Transverse colon (tissue), 4 donors: ENCODE data around the gene GNPTAB. TPM values are rescaled to one million over a fixed set of nuclear protein-coding genes. Genes with fewer than 3 reads are reported as not detected.
"Not testable (repeated sequence)": the region's sequence is repeated elsewhere in the genome, so short reads cannot be mapped to it uniquely, and the experiment has no call there.

Experiments
- DNase-seq: peaks from one replicate; pipeline ENCODE4 v3.0.0-alpha.2; 2019
- H3K27ac ChIP-seq, 4 donors: fragments of 200-600 bp; sonication (generic); 2 replicates each; pipeline ENCODE4 v1.5.1; 2016 to 2018; ENCODE audit warnings: inconsistent platforms in 4 of 4
- H3K27me3 ChIP-seq: fragments of 200-600 bp; sonication (generic); 2 replicates; pipeline ENCODE4 v1.5.1; 2017; ENCODE audit warnings: inconsistent platforms
- H3K36me3 ChIP-seq, 4 donors: fragments of 200-600 bp; sonication (generic); 2 replicates each; pipeline ENCODE4 v1.5.1; 2017 to 2019; ENCODE audit warnings: inconsistent platforms in 4 of 4
- H3K4me1 ChIP-seq, 4 donors: fragments of 200-600 bp; sonication (generic); 2 replicates each; pipeline ENCODE4 v1.5.1; 2017 to 2020; ENCODE audit warnings: inconsistent platforms in 4 of 4
- H3K4me3 ChIP-seq, 4 donors: fragments of 200-600 bp; sonication (generic); 1 replicate in 1 of 4; 2 replicates in 3 of 4; pipeline versions ENCODE4 v1.5.1 to v1.6.1; 2017 to 2019; ENCODE audit warnings: inconsistent platforms in 4 of 4
- H3K9me3 ChIP-seq, 2 donors: fragments of 200-600 bp; sonication (generic); 2 replicates each; pipeline ENCODE4 v1.5.1; 2017 to 2019; ENCODE audit warnings: inconsistent platforms in 2 of 2
- EP300 ChIP-seq: sonication (generic); formaldehyde crosslinking; IDR thresholded peaks from one replicate; pipeline ENCODE4 v1.6.1; 2017; ENCODE audit warnings: antibody characterized with exemption, low read depth
- POLR2A ChIP-seq: fragments of 450-650 bp; IDR thresholded peaks from one replicate; pipeline ENCODE4 v1.6.1; 2016; ENCODE audit warnings: antibody characterized with exemption, mild to moderate bottlenecking, moderate library complexity
- POLR2AphosphoS5 ChIP-seq, 3 donors: sonication (generic); formaldehyde crosslinking; IDR thresholded peaks; one replicate each; pipeline ENCODE4 v1.6.1; 2016; ENCODE audit warnings: antibody characterized with exemption in 3 of 3
- WGBS, 2 donors: methylation state at CpG; one replicate each; pipeline ENCODE4 v1.1.5; 2018; ENCODE audit warnings: low coverage in 1 of 2; 5-methylcytosine and 5-hydroxymethylcytosine counted together
- in situ Hi-C, 4 donors: fragments of 200-750 bp; cut with MboI; loops; one replicate each; pipeline versions ENCODE4 v1.15.0 to v1.15.1; 2017; ENCODE audit warnings: low sequenced_read_pairs in 3 of 4, low pct_ligation_motif_present in 1 of 4, low pct_unique_long_range_greater_than_20kb in 1 of 4
- intact Hi-C: fragments of 100-400 bp; cut with DNase I; formaldehyde crosslinking; loops from one replicate; pipeline ENCODE4 v1.15.1; 2023; ENCODE audit warnings: low total_unique reads
- total RNA-seq, 4 donors: library from RNA; depleted of rRNA; stranded (reverse); fragments of >200 nt; gene quantifications; one replicate each; pipeline ENCODE4 v1.1.0, GENCODE V29; 2016
- TF ChIP-seq, protein P1 (sequence below), 5 experiments: fragments of 200-600 bp in 3 of 5; fragments of 450-650 bp in 2 of 5; sonication (generic) in 3 of 5; IDR thresholded peaks; 1 replicate in 2 of 5; 2 replicates in 3 of 5; pipeline ENCODE4 v1.5.1; 2016 to 2017; ENCODE audit warnings: antibody characterized with exemption in 5 of 5, inconsistent platforms in 3 of 5, mild to moderate bottlenecking in 2 of 5, moderate library complexity in 1 of 5

The GNPTAB gene
- total RNA-seq, 4 donors from 2014 or later, result 24.1 to 83.0 (median 64.5) TPM

DNA sequence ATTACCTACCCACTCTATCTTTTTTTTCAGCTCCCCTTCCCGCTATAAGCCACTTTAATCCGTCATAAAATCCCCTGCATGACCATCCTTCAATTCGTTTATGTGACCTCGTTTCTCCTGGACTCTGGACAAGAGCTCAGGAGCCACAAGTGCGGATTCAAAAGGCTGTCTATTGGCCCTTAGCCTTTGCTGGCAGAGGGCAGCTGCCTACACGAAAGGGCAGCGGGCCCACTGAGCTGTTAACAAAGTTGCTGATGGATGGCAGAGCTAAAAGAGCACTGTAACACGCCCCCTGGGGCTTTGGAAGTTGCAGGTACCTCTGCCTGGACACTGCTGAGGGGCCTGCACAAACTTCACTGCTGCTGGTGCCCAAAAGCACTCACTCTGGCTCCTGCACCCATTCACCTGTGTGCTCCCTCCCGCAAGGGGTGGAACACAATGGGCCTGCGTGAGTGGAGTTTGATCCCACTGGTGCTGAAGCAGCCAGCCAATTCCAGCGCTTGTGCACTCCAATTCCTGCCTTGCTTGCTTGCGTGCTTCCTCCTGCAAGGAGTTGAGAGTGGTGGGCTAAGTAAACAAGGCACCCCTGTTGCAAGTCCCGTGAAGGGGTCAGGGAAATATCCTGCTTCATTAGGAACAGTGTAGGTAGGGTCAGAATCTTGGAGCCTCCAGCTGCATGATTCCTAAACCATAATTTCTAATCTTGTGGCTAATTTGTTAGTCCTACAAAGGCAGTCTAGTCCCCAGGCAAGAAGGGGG is 36.0 kb upstream of the GNPTAB start:
- Histone ChIP-seq H3K36me3 (no peaks in the 10 kb centered on the region), H3K9me3 (peaks cover 0 to 6% of the 10 kb centered on the region in 2 donors), H3K27me3 (no peaks in the 10 kb centered on the region), H3K4me3 (no peak overlapping the region), H3K27ac (no peak overlapping the region), H3K4me1 (no peaks in the 10 kb centered on the region)
- intact Hi-C loops, result no loop called here
- WGBS, 2 donors, result 76 to 83% methylated on average over 2 to 13 of the region's 13 CpGs
- in situ Hi-C loops, result no loop called here
- no peak for TF ChIP-seq EP300
- TF ChIP-seq POLR2A, result no peak
- TF ChIP-seq, protein P1, sequence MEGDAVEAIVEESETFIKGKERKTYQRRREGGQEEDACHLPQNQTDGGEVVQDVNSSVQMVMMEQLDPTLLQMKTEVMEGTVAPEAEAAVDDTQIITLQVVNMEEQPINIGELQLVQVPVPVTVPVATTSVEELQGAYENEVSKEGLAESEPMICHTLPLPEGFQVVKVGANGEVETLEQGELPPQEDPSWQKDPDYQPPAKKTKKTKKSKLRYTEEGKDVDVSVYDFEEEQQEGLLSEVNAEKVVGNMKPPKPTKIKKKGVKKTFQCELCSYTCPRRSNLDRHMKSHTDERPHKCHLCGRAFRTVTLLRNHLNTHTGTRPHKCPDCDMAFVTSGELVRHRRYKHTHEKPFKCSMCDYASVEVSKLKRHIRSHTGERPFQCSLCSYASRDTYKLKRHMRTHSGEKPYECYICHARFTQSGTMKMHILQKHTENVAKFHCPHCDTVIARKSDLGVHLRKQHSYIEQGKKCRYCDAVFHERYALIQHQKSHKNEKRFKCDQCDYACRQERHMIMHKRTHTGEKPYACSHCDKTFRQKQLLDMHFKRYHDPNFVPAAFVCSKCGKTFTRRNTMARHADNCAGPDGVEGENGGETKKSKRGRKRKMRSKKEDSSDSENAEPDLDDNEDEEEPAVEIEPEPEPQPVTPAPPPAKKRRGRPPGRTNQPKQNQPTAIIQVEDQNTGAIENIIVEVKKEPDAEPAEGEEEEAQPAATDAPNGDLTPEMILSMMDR (IDR thresholded peaks at IDR 0.05), result no peak
- TF ChIP-seq POLR2AphosphoS5 (IDR thresholded peaks at IDR 0.05), result no peak
- DNase-seq, result no peak

DNA sequence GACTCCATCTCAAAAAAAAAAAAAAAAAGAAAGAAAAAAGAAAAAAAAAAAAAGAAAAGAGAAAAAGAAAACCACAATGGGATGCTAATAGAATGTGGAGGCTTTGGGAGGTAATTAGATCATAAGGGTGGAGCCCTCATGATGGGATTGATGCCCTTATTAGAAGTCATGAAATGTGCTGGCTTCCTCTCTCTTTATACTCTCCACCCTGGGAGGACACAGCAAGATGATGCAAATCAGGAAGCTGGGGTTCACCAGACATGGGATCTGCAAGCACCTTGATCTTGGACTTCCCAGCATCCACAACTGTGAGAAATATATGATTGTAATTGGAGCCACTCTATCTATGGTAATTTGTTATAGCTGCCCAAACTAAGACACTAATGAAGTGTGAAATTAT is 33.2 kb upstream of the GNPTAB start:
- TF ChIP-seq, protein P1 (IDR thresholded peaks at IDR 0.05), result no peak
- no peak for TF ChIP-seq POLR2AphosphoS5 (IDR thresholded peaks at IDR 0.05)
- no peak for TF ChIP-seq EP300
- no peak for TF ChIP-seq POLR2A
- intact Hi-C loops (no loop called here), in situ Hi-C loops (no loop called here)

DNA sequence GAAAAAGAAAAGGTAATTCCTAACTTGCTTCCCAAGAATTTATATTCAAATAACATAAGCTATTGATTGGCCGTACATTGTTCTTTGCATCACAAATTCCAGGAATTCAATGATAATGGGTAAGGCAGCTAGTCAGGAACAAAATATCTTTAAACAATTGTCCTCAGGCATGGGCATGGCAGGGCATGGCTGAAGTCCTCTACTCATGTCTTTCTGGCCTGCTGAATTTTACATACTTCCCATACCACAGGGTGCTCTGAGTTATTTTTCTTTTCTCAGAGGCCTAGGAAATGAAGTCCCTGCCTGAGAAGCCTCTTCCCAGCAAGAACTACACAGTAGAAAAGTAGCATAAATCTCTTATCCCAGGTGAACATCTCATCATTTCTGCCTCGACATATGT is 31.5 kb upstream of the GNPTAB start:
- TF ChIP-seq EP300 (no peak), POLR2A (no peak), POLR2AphosphoS5 (IDR thresholded peaks at IDR 0.05) (no peak)
- TF ChIP-seq, protein P1 (IDR thresholded peaks at IDR 0.05), result no peak
- in situ Hi-C loops (no loop called here), intact Hi-C loops (no loop called here)
- Histone ChIP-seq H3K4me3 (no peak overlapping the region), H3K9me3 (peaks cover 0 to 6% of the 10 kb centered on the region in 2 donors), H3K27me3 (no peaks in the 10 kb centered on the region), H3K4me1 (peaks cover 0 to 3% (median under 1%) of the 10 kb centered on the region in 4 donors), H3K36me3 (no peaks in the 10 kb centered on the region), H3K27ac (no peak overlapping the region)
- 94 to 95% methylated on average over 2 of the region's 2 CpGs for WGBS, 2 donors
- DNase-seq, result no peak

More for the DNA sequence above, 33.2 kb upstream of the GNPTAB start:
- no peaks in the 10 kb centered on the region for H3K27me3 ChIP-seq
- no peak overlapping the region for H3K27ac ChIP-seq
- H3K36me3 ChIP-seq, result no peaks in the 10 kb centered on the region
- H3K4me3 ChIP-seq, result no peak overlapping the region
- no peaks in the 10 kb centered on the region for H3K4me1 ChIP-seq
- peaks cover 0 to 6% of the 10 kb centered on the region in 2 donors for H3K9me3 ChIP-seq
- no peak for DNase-seq

DNA sequence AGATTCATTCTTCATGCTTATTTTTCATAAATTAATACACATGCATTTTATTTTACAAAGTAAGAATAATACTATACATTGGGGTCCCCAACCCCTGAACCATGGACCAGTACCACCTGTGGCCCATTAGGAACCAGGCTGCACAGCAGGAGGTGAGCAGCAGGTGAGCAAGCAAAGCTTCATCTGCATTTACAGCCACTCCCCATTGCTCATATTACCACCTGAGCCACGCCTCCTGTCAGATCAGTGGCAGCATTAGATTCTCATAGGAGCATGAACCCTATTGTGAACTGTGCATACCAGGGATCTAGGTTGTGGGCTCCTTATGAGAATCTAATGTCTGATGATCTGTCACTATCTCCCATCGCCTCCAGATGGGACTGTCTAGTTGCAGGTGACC is 30.9 kb upstream of the GNPTAB start:
- H3K27ac ChIP-seq, intact Hi-C loops, H3K36me3 ChIP-seq, H3K27me3 ChIP-seq, H3K4me3 ChIP-seq, H3K4me1 ChIP-seq, H3K9me3 ChIP-seq, in situ Hi-C loops, DNase-seq: not testable (repeated sequence)
- 75 to 97% methylated on average over 2 of the region's 2 CpGs for WGBS, 2 donors
